GM23248 (cell line): Measurements from ENCODE around the gene SNAP25.

Experiments
- EZH2 ChIP-seq: fragments of 200-600 bp; sonication (generic); IDR thresholded peaks from 2 replicates; pipeline ENCODE4 v1.6.1; 2018; ENCODE audit warnings: antibody characterized with exemption, mild to moderate bottlenecking; ENCODE audit not compliant: insufficient read depth, poor library complexity, severe bottlenecking
- EZH2phosphoT487 ChIP-seq: fragments of 200-600 bp; sonication (generic); IDR thresholded peaks from 2 replicates; pipeline ENCODE4 v1.6.1; 2018; ENCODE audit warnings: antibody characterized with exemption, moderate library complexity, mild to moderate bottlenecking, low read depth; ENCODE audit not compliant: insufficient read depth

DNA sequence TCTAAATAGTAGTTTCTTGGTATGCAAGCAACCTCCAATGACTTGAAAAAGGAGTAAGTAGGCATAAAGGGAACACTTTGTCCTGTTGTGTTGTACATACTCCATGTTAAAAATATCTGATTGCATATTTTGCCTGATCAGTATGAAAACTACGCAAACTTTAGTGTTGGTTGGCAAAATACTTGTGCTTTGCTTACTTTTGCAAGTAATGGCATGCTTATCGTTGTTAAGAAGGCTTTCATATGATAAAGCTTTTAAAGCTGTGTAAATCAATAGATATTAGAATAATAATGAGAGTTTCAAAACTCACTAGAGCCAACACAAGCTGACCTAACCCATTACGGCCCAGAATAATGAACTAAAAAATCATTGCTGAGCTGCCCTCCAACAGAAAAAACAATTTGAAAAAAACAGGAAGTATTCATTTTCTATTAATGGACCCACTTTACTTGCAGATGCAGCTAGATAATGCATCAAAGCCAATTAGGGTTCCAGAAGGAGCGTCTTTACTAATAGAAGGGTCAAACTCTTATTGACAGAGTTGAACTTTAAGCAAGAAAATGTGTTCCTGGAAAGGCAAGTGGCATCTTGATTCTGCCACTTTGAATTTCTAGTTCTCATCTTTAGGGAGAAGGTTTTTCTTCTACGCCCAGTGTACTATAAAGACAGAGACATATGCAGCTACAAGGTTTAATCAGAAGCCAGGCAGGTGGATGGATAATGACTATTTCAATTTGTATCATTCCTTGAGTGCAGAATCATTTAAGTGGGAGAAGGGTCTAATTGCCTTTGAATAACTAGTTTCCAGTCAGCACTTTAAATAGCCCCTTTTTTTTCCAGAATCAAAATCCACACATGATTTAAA is 82.2 kb downstream of the SNAP25 start:
- no peak for TF ChIP-seq EZH2
- TF ChIP-seq EZH2phosphoT487 = no peak
